Measurements from ENCODE around the gene PIP5K1B. TPM values are rescaled to one million over a fixed set of nuclear protein-coding genes. Genes with fewer than 3 reads are reported as not detected.

The PIP5K1B gene
- total RNA-seq (2021) (5.2 to 6.0 TPM (median 5.7 TPM) in 3 replicates), Bru-seq, nascent RNA (percentile 58 among the genes with signal in this experiment)
- long read RNA-seq, experiment 1, partial matches to known transcripts: 2 of 6 reads
- long read RNA-seq, experiment 1, other reads (novel, unspliced or antisense): 4 of 6 reads
- long read RNA-seq, experiment 2, partial matches to known transcripts: 3 of 11 reads
- long read RNA-seq, experiment 2, other reads (novel, unspliced or antisense): 8 of 11 reads
- long read RNA-seq, experiment 3, partial matches to known transcripts: 0 of 3 reads
- long read RNA-seq, experiment 3, other reads (novel, unspliced or antisense): 1 of 3 reads

- DNase-seq (ENCODE audit: low spot score) (peak; percentile 83), ATAC-seq (peak; percentile 81)
- ChIA-PET CTCF (interaction anchor here (0.8 to 1.7 kb wide), 8 partner anchors 15 to 295 kb away, joined by 3 to 8 read pairs (median 4); no protein-coding TSS in a partner anchor), POLR2A (interaction anchor here (0.6 to 1.5 kb wide), 3 partner anchors 14 to 275 kb away, joined by 4 read pairs; a partner anchor contains a TSS)
- Mint-ChIP-seq H3K9me3 (no peaks in the 10 kb centered on the region), H3K27ac (0 out of 2 replicates have a peak within 1 kb of the TSS, but pooled peaks have one; percentile 76), H3K36me3 (no peaks in the 10 kb centered on the region), H3K4me3 (peak within 1 kb of the TSS; percentile 86), H3K4me1 (peaks cover 26% of the 10 kb centered on the region), H3K27me3 (ENCODE audit: low read depth) (peaks cover 43% of the 10 kb centered on the region)
- 0 out of 2 replicates have a peak, but pooled peaks have one; percentile 8 for TF ChIP-seq TEAD1 (CRISPR knock-in tag; IDR thresholded peaks at IDR 0.05)
- no peak for TF ChIP-seq NR2C2 (CRISPR knock-in tag; IDR thresholded peaks at IDR 0.05)
- TF ChIP-seq FOXP1 (CRISPR knock-in tag; IDR thresholded peaks at IDR 0.05; ENCODE audit: borderline replicate concordance): peak; percentile 9; the same call in 1 of the 2 replicates
- no peak for TF ChIP-seq STAT6 (CRISPR knock-in tag; conservative IDR thresholded peaks at IDR 0.05; ENCODE audit: low read depth)
- 0 out of 2 replicates have a peak, but pooled peaks have one; percentile 12 for TF ChIP-seq NFE2L1 (CRISPR knock-in tag; IDR thresholded peaks at IDR 0.05)
- TF ChIP-seq FOXK1 (CRISPR knock-in tag; IDR thresholded peaks at IDR 0.05): peak; percentile 20; the same call in 1 of the 2 replicates
- TF ChIP-seq AFF4 (CRISPR knock-in tag; IDR thresholded peaks at IDR 0.05; ENCODE audit: borderline replicate concordance): no peak
- TF ChIP-seq ZNF121 (CRISPR knock-in tag; IDR thresholded peaks at IDR 0.05): no peak
- TF ChIP-seq MAX (CRISPR knock-in tag; IDR thresholded peaks at IDR 0.05): peak; percentile 63; the same call in 1 of the 2 replicates
- 0 out of 2 replicates have a peak, but pooled peaks have one; percentile 10 for TF ChIP-seq CREM (CRISPR knock-in tag; IDR thresholded peaks at IDR 0.05)
- TF ChIP-seq FOXP4 (CRISPR knock-in tag; IDR thresholded peaks at IDR 0.05): peak; percentile 12; the same call in 1 of the 2 replicates
- no peak for TF ChIP-seq TCF7 (CRISPR knock-in tag; IDR thresholded peaks at IDR 0.05; ENCODE audit: low read depth)
- no peak for TF ChIP-seq JAZF1 (CRISPR knock-in tag; IDR thresholded peaks at IDR 0.05)
- TF ChIP-seq KAT7 (CRISPR knock-in tag; IDR thresholded peaks at IDR 0.05; ENCODE audit: borderline replicate concordance): 0 out of 2 replicates have a peak, but pooled peaks have one; percentile 65
- no peak for TF ChIP-seq ZNF138 (CRISPR knock-in tag; conservative IDR thresholded peaks at IDR 0.05)
- 0 out of 2 replicates have a peak, but pooled peaks have one; percentile 8 for TF ChIP-seq TP53 (CRISPR knock-in tag; IDR thresholded peaks at IDR 0.05)
- no peak for TF ChIP-seq ZNF263 (CRISPR knock-in tag; IDR thresholded peaks at IDR 0.05; ENCODE audit: low read depth)
- TF ChIP-seq SP1 (CRISPR knock-in tag; conservative IDR thresholded peaks at IDR 0.05): peak; percentile 70; the same call in 1 of the 2 replicates
- no peak for TF ChIP-seq ARID4B (CRISPR knock-in tag; IDR thresholded peaks at IDR 0.05; ENCODE audit: borderline replicate concordance)
- TF ChIP-seq MYBL2 (CRISPR knock-in tag; IDR thresholded peaks at IDR 0.05): no peak
- TF ChIP-seq ATF3 (CRISPR knock-in tag; conservative IDR thresholded peaks at IDR 0.05): no peak
Measured at GRCh38 chr9:68704814-68705530, at the start of gene PIP5K1B. Gene PIP5K1B, plus strand, starts transcription at chr9:68705240. Its CDS starts 117,375 bp downstream, at chr9:68822615.

All from WTC11 (cell line).